ENCODE data around the gene MLLT6. TPM values are rescaled to one million over a fixed set of nuclear protein-coding genes. Genes with fewer than 3 reads are reported as not detected.

The MLLT6 gene
- total and polyA plus RNA-seq, 2 of the 13 experiments (the other 11 are each of a cell fraction or from before 2014, with no cell fraction given): 50.7 to 69.5 TPM

DNA sequence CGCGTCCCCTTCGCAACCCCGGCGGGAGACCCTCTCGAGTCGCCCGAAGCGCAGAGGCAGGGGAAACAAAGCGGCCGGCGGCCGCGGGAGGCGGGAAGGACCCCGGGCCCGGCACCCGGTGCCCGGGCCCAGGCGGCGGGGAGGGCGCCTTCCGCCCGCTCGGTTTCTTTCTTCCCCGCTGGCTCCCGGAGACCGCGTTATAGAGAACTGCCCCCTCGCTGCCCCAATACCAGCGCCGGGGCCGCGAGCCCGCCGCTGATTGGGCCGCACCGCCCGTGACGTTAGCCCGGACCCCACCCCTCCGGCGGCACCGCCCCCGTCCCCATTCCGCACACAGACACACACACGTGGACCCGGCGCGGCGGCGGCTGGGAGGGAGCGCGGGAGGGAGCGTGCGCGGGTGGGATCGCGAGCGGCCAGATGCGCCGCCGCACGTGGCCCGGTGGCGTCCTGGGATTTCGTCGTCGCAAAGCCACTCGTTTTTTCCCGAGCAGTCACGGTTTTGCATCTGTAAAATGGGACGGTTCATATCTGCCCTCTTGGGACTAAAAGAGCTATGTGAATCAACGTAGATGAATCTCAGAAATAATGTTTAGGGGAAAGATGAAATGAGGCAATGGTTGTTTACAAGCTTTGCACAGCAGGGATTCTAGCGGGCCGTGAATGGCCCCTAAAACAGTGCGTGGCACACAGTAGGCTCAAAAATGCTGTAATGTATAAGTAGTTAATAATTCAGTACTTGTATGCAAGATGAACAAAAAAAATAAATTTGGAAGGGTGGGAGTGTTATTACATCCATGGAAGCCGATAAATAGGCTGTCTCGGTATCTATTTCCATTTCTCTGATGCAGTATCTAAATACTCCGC is 30.1 kb upstream of the MLLT6 start, which contains the start of gene EPOP (continued):
- TF ChIP-seq ZMYM2 (CRISPR knock-in tag; IDR thresholded peaks at IDR 0.05) (peak; percentile 54; the same call in 1 of the 2 replicates), NCOA5 (CRISPR knock-in tag; IDR thresholded peaks at IDR 0.05) (no peak), TEAD3 (CRISPR knock-in tag; optimal IDR thresholded peaks at IDR 0.05; ENCODE audit: borderline replicate concordance) (peak; percentile 87), KAT7 (CRISPR knock-in tag; IDR thresholded peaks at IDR 0.05; ENCODE audit: borderline replicate concordance) (peak; percentile 90; the same call in 1 of the 2 replicates), MXD4 (CRISPR knock-in tag; IDR thresholded peaks at IDR 0.05) (peak; percentile 100), NFE2L1 (CRISPR knock-in tag; IDR thresholded peaks at IDR 0.05; ENCODE audit: borderline replicate concordance) (no peak), ZNF577 (CRISPR knock-in tag; IDR thresholded peaks at IDR 0.05; ENCODE audit: borderline replicate concordance, low read depth) (no peak), ZSCAN20 (CRISPR knock-in tag; IDR thresholded peaks at IDR 0.05; ENCODE audit: borderline replicate concordance) (peak; percentile 90; the same call in 1 of the 2 replicates), MED13 (CRISPR knock-in tag; IDR thresholded peaks at IDR 0.05) (peak; percentile 89; the same call in 1 of the 2 replicates), ZNF703 (CRISPR knock-in tag; IDR thresholded peaks at IDR 0.05; ENCODE audit: borderline replicate concordance) (peak; percentile 56; the same call in 1 of the 2 replicates), ZC3H4 (CRISPR knock-in tag; IDR thresholded peaks at IDR 0.05; ENCODE audit: borderline replicate concordance) (no peak), ZNF670 (CRISPR knock-in tag; IDR thresholded peaks at IDR 0.05; ENCODE audit: borderline replicate concordance) (peak; percentile 30; the same call in 1 of the 2 replicates)
- TF ChIP-seq, protein P1, sequence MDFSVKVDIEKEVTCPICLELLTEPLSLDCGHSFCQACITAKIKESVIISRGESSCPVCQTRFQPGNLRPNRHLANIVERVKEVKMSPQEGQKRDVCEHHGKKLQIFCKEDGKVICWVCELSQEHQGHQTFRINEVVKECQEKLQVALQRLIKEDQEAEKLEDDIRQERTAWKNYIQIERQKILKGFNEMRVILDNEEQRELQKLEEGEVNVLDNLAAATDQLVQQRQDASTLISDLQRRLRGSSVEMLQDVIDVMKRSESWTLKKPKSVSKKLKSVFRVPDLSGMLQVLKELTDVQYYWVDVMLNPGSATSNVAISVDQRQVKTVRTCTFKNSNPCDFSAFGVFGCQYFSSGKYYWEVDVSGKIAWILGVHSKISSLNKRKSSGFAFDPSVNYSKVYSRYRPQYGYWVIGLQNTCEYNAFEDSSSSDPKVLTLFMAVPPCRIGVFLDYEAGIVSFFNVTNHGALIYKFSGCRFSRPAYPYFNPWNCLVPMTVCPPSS (IDR thresholded peaks at IDR 0.05): no peak
- TF ChIP-seq, protein P2, sequence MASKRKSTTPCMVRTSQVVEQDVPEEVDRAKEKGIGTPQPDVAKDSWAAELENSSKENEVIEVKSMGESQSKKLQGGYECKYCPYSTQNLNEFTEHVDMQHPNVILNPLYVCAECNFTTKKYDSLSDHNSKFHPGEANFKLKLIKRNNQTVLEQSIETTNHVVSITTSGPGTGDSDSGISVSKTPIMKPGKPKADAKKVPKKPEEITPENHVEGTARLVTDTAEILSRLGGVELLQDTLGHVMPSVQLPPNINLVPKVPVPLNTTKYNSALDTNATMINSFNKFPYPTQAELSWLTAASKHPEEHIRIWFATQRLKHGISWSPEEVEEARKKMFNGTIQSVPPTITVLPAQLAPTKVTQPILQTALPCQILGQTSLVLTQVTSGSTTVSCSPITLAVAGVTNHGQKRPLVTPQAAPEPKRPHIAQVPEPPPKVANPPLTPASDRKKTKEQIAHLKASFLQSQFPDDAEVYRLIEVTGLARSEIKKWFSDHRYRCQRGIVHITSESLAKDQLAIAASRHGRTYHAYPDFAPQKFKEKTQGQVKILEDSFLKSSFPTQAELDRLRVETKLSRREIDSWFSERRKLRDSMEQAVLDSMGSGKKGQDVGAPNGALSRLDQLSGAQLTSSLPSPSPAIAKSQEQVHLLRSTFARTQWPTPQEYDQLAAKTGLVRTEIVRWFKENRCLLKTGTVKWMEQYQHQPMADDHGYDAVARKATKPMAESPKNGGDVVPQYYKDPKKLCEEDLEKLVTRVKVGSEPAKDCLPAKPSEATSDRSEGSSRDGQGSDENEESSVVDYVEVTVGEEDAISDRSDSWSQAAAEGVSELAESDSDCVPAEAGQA (IDR thresholded peaks at IDR 0.05; ENCODE audit: low read depth): no peak
- TF ChIP-seq, protein P2 (CRISPR knock-in tag; IDR thresholded peaks at IDR 0.05; ENCODE audit: borderline replicate concordance): peak; percentile 96
- TF ChIP-seq, protein P3, sequence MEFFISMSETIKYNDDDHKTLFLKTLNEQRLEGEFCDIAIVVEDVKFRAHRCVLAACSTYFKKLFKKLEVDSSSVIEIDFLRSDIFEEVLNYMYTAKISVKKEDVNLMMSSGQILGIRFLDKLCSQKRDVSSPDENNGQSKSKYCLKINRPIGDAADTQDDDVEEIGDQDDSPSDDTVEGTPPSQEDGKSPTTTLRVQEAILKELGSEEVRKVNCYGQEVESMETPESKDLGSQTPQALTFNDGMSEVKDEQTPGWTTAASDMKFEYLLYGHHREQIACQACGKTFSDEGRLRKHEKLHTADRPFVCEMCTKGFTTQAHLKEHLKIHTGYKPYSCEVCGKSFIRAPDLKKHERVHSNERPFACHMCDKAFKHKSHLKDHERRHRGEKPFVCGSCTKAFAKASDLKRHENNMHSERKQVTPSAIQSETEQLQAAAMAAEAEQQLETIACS (CRISPR knock-in tag; IDR thresholded peaks at IDR 0.05): peak; percentile 82
- TF ChIP-seq, protein P4, sequence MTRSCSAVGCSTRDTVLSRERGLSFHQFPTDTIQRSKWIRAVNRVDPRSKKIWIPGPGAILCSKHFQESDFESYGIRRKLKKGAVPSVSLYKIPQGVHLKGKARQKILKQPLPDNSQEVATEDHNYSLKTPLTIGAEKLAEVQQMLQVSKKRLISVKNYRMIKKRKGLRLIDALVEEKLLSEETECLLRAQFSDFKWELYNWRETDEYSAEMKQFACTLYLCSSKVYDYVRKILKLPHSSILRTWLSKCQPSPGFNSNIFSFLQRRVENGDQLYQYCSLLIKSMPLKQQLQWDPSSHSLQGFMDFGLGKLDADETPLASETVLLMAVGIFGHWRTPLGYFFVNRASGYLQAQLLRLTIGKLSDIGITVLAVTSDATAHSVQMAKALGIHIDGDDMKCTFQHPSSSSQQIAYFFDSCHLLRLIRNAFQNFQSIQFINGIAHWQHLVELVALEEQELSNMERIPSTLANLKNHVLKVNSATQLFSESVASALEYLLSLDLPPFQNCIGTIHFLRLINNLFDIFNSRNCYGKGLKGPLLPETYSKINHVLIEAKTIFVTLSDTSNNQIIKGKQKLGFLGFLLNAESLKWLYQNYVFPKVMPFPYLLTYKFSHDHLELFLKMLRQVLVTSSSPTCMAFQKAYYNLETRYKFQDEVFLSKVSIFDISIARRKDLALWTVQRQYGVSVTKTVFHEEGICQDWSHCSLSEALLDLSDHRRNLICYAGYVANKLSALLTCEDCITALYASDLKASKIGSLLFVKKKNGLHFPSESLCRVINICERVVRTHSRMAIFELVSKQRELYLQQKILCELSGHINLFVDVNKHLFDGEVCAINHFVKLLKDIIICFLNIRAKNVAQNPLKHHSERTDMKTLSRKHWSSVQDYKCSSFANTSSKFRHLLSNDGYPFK (CRISPR knock-in tag; IDR thresholded peaks at IDR 0.05; ENCODE audit: borderline replicate concordance): no peak

All from HepG2 (cell line).